GM12865 (cell line): ENCODE data around the gene SLC6A13.

Experiments used
- DNase-seq: peaks from one replicate; pipeline ENCODE4 v3.0.0; 2010; ENCODE audit warnings: low read depth
- H3K4me3 ChIP-seq: 2 replicates; pipeline ENCODE4 v1.5.1; 2011; ENCODE audit warnings: mild to moderate bottlenecking, low read depth, low read length, control low read depth
- CTCF ChIP-seq: IDR thresholded peaks from 2 replicates; pipeline ENCODE4 v1.5.1; 2011; ENCODE audit warnings: low read length, control low read depth, low read depth, inconsistent platforms; ENCODE audit not compliant: insufficient read depth; ENCODE audit errors: missing control alignments

Gene SLC6A13

GRCh38 chr12:264269-264668, 1.6 kb upstream of the SLC6A13 start:
- H3K4me3 ChIP-seq = no peak overlapping the region
- DNase-seq = no peak
- TF ChIP-seq CTCF = no peak

GRCh38 chr12:263574-263973, 938 bp upstream of the SLC6A13 start:
- TF ChIP-seq CTCF = no peak
- no peak for DNase-seq

GRCh38 chr12:262113-262512, 523 bp downstream of the SLC6A13 start:
- no peak overlapping the region for H3K4me3 ChIP-seq
- no peak for DNase-seq
- no peak for TF ChIP-seq CTCF

More at GRCh38 chr12:263574-263973, 938 bp upstream of the SLC6A13 start:
- H3K4me3 ChIP-seq = no peak overlapping the region

- no peak for DNase-seq
- TF ChIP-seq CTCF = no peak
- no peak overlapping the region for H3K4me3 ChIP-seq
Observed at GRCh38 chr12:257521-258321, 4.9 kb downstream of the SLC6A13 start.

GRCh38 chr12:256958-257357, 5.7 kb downstream of the SLC6A13 start:
- no peak for TF ChIP-seq CTCF
- no peak for DNase-seq
- H3K4me3 ChIP-seq = no peak overlapping the region

GRCh38 chr12:256225-256624, 6.4 kb downstream of the SLC6A13 start:
- no peak for DNase-seq
- TF ChIP-seq CTCF = no peak
- H3K4me3 ChIP-seq = no peak overlapping the region

GRCh38 chr12:254912-255311, 7.7 kb downstream of the SLC6A13 start:
- no peak for TF ChIP-seq CTCF
- no peak overlapping the region for H3K4me3 ChIP-seq
- DNase-seq = no peak
